ENCODE measurements around the gene CPNE6.

DNA sequence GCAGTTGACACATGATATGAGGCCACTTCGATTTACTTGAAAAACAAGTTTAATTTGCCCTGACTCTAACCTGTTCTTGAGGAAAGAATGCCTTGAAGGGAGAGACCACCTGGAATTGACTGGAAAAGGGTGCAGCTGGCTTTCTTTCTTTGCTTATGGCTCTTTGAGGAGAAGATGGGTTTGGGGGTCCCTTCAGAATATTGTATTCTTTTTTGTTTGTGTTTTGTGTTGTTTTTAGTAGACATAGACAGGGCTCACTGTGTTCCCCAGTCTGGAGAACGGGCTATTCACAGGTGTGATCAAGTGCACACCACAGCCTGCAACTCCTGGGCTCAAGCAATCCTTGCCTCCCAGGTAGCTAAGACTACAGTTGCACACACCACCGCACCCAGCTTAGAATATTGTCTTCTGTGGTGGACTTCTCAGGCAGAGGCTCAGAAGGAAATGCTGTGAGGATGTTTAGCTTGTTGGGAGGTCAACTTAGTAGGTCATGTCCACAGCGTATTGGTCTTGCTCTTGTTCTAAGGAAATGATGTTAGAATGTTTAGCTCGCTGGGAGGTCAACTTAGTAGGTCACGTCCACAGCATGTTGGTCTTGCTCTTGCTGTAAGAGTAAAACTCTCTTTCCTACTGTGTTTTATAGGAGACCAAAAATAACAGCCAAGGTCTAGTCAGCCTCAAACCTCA is 44.9 kb downstream of the CPNE6 start:
- no peak for TF ChIP-seq BACH2 (CRISPR knock-in tag; IDR thresholded peaks at IDR 0.05; ENCODE audit: borderline replicate concordance)
- TF ChIP-seq ZNF8 (CRISPR knock-in tag; IDR thresholded peaks at IDR 0.05) = no peak
- no peak for TF ChIP-seq OSR1 (CRISPR knock-in tag; IDR thresholded peaks at IDR 0.05)
- TF ChIP-seq ZC3H10 (CRISPR knock-in tag; IDR thresholded peaks at IDR 0.05) = no peak
- TF ChIP-seq, protein P1, sequence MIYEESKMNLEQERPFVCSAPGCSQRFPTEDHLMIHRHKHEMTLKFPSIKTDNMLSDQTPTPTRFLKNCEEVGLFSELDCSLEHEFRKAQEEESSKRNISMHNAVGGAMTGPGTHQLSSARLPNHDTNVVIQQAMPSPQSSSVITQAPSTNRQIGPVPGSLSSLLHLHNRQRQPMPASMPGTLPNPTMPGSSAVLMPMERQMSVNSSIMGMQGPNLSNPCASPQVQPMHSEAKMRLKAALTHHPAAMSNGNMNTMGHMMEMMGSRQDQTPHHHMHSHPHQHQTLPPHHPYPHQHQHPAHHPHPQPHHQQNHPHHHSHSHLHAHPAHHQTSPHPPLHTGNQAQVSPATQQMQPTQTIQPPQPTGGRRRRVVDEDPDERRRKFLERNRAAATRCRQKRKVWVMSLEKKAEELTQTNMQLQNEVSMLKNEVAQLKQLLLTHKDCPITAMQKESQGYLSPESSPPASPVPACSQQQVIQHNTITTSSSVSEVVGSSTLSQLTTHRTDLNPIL (CRISPR knock-in tag; IDR thresholded peaks at IDR 0.05; ENCODE audit: low read depth) = no peak
- TF ChIP-seq ARNTL (CRISPR knock-in tag; IDR thresholded peaks at IDR 0.05; ENCODE audit: borderline replicate concordance, low read depth) = no peak
- TF ChIP-seq CSDC2 (CRISPR knock-in tag; IDR thresholded peaks at IDR 0.05) = no peak
- TF ChIP-seq, protein P2, sequence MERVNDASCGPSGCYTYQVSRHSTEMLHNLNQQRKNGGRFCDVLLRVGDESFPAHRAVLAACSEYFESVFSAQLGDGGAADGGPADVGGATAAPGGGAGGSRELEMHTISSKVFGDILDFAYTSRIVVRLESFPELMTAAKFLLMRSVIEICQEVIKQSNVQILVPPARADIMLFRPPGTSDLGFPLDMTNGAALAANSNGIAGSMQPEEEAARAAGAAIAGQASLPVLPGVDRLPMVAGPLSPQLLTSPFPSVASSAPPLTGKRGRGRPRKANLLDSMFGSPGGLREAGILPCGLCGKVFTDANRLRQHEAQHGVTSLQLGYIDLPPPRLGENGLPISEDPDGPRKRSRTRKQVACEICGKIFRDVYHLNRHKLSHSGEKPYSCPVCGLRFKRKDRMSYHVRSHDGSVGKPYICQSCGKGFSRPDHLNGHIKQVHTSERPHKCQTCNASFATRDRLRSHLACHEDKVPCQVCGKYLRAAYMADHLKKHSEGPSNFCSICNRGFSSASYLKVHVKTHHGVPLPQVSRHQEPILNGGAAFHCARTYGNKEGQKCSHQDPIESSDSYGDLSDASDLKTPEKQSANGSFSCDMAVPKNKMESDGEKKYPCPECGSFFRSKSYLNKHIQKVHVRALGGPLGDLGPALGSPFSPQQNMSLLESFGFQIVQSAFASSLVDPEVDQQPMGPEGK (CRISPR knock-in tag; IDR thresholded peaks at IDR 0.05; ENCODE audit: borderline replicate concordance) = no peak
- no peak for TF ChIP-seq ESRRG (CRISPR knock-in tag; IDR thresholded peaks at IDR 0.05)
- TF ChIP-seq, protein P3, sequence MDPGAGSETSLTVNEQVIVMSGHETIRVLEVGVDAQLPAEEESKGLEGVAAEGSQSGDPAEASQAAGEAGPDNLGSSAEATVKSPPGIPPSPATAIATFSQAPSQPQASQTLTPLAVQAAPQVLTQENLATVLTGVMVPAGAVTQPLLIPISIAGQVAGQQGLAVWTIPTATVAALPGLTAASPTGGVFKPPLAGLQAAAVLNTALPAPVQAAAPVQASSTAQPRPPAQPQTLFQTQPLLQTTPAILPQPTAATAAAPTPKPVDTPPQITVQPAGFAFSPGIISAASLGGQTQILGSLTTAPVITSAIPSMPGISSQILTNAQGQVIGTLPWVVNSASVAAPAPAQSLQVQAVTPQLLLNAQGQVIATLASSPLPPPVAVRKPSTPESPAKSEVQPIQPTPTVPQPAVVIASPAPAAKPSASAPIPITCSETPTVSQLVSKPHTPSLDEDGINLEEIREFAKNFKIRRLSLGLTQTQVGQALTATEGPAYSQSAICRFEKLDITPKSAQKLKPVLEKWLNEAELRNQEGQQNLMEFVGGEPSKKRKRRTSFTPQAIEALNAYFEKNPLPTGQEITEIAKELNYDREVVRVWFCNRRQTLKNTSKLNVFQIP (CRISPR knock-in tag; IDR thresholded peaks at IDR 0.05; ENCODE audit: borderline replicate concordance, low read depth) = no peak
- TF ChIP-seq, protein P4, sequence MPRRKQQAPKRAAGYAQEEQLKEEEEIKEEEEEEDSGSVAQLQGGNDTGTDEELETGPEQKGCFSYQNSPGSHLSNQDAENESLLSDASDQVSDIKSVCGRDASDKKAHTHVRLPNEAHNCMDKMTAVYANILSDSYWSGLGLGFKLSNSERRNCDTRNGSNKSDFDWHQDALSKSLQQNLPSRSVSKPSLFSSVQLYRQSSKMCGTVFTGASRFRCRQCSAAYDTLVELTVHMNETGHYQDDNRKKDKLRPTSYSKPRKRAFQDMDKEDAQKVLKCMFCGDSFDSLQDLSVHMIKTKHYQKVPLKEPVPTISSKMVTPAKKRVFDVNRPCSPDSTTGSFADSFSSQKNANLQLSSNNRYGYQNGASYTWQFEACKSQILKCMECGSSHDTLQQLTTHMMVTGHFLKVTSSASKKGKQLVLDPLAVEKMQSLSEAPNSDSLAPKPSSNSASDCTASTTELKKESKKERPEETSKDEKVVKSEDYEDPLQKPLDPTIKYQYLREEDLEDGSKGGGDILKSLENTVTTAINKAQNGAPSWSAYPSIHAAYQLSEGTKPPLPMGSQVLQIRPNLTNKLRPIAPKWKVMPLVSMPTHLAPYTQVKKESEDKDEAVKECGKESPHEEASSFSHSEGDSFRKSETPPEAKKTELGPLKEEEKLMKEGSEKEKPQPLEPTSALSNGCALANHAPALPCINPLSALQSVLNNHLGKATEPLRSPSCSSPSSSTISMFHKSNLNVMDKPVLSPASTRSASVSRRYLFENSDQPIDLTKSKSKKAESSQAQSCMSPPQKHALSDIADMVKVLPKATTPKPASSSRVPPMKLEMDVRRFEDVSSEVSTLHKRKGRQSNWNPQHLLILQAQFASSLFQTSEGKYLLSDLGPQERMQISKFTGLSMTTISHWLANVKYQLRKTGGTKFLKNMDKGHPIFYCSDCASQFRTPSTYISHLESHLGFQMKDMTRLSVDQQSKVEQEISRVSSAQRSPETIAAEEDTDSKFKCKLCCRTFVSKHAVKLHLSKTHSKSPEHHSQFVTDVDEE (CRISPR knock-in tag; IDR thresholded peaks at IDR 0.05) = no peak
- no peak for TF ChIP-seq ZNF565 (CRISPR knock-in tag; conservative IDR thresholded peaks at IDR 0.05; ENCODE audit: low read depth)
- TF ChIP-seq, protein P5, sequence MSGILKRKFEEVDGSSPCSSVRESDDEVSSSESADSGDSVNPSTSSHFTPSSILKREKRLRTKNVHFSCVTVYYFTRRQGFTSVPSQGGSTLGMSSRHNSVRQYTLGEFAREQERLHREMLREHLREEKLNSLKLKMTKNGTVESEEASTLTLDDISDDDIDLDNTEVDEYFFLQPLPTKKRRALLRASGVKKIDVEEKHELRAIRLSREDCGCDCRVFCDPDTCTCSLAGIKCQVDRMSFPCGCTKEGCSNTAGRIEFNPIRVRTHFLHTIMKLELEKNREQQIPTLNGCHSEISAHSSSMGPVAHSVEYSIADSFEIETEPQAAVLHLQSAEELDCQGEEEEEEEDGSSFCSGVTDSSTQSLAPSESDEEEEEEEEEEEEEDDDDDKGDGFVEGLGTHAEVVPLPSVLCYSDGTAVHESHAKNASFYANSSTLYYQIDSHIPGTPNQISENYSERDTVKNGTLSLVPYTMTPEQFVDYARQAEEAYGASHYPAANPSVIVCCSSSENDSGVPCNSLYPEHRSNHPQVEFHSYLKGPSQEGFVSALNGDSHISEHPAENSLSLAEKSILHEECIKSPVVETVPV (CRISPR knock-in tag; IDR thresholded peaks at IDR 0.05) = no peak

Data from SK-N-SH treated with all-trans-retinoic acid at 6 μM for 48 hours (cell line).